Pancreas (tissue), 10 donors: ENCODE data around the gene NHLRC4. TPM values are rescaled to one million over a fixed set of nuclear protein-coding genes. Genes with fewer than 3 reads are reported as not detected.

Source experiments
- ATAC-seq, 4 donors: fragments of 200-7000 bp; cut with Tn5 transposase; one replicate each; pipeline versions ENCODE4 v1.8.0 to v1.9.1; 2020; ENCODE audit warnings: mild to moderate bottlenecking in 4 of 4, moderate library complexity in 4 of 4
- DNase-seq, 6 donors: peaks; one replicate each; pipeline ENCODE4 v3.0.0-alpha.2; 2020
- FAIRE-seq: peaks from 2 replicates; lab custom pipeline; 2012; peaks lifted over from hg19 to GRCh38; lab: Jason Lieb, UNC
- H3K27ac ChIP-seq, 4 donors: fragments of 200-600 bp; sonication (generic); 1 replicate in 3 of 4; 2 replicates in 1 of 4; pipeline versions ENCODE4 v1.5.0 to v1.8.0; 2020
- H3K27me3 ChIP-seq, 4 donors: fragments of 200-600 bp; one replicate each; pipeline ENCODE4 v1.8.0; 2021
- H3K36me3 ChIP-seq, 3 donors: fragments of 200-600 bp; sonication (generic) in 1 of 3; one replicate each; pipeline versions ENCODE4 v1.5.0 to v1.8.0; 2020 to 2021
- H3K4me1 ChIP-seq, 3 donors: fragments of 200-600 bp; one replicate each; pipeline ENCODE4 v1.8.0; 2021
- H3K4me3 ChIP-seq, 4 donors: fragments of 200-600 bp; sonication (generic) in 2 of 4; one replicate each; pipeline versions ENCODE4 v1.5.0 to v1.8.0; 2020 to 2021
- H3K9me3 ChIP-seq, 4 donors: fragments of 200-600 bp; one replicate each; pipeline ENCODE4 v1.8.0; 2021
- WGBS, 2 donors: extraction: QIAGEN DNeasy Blood & Tissue Kit; methylation state at CpG; one replicate each; pipeline ENCODE4 v1.1.7; 2013; 5-methylcytosine and 5-hydroxymethylcytosine counted together
- intact Hi-C, 3 donors: fragments of 100-400 bp; cut with DNase I; formaldehyde crosslinking; loops; one replicate each; pipeline versions ENCODE4 v1.11.1 to v1.14.2; 2022
- polyA plus RNA-seq, 2 donors: library from polyadenylated mRNA; stranded (reverse); fragments of 200-250 nt; gene quantifications; one replicate each; pipeline ENCODE4 v1.2.3, GENCODE V29; 2013
- total RNA-seq, 6 donors: library from RNA; stranded (reverse); fragmentation: NEBNext Ultra II Directional in 4 of 6; extraction: Animal tissue kit (Norgen Biotek cat#: 25700) in 4 of 6; gene quantifications; one replicate each; pipeline versions ENCODE4 v1.2.1 to v1.2.4, GENCODE V29; 2021 to 2023
- TF ChIP-seq, protein P1 (sequence below), 4 donors: fragments of 200-600 bp; sonication (generic) in 3 of 4; IDR thresholded peaks; one replicate each; pipeline versions ENCODE4 v1.5.0 to v1.8.0; 2021; ENCODE audit warnings: antibody characterized with exemption in 4 of 4
- donor health status: healthy with polysubstance abuse.
- donor health status: DM: no; HTN: no; CAD: no; lungs with moderate emphysema.
- donor health status: DM: no; HTN: no; CAD: no.
- donor health status: control.
- donor health status: control.
- donor health status: Bipolar disorder and iron deficiency.
- donor health status: DM: yes; HTN: yes; CAD: no.
- donor health status: DM: no; HTN: no; CAD: no.
- donor health status: DM: no; HTN: no; CAD: no.
- donor health status: DM: yes; HTN: yes; CAD: no.

The NHLRC4 gene
- total and polyA plus RNA-seq, 8 donors, result 0.05 to 0.28 (median 0.14) TPM; not detected in 2

DNA sequence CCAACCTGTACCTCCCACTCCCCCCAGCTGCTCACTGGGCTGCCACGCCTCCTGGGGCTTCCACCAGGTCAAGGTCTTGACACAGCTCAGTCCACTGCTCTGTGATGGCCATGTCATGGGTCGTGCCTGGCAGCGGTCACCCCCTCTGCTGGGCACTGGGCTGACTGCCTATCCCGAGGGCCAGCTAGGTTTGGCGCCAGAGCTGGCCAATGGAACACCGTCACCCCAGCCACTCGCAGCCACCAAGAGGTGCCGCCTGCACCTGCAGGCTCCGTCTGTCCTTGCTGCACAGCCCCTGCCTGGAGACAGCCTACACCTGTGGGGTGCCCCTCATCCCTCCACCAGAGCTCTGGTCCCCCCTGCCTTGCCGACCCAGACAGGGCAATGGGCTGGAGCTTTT lies 18.5 kb downstream of the NHLRC4 start:
- H3K9me3 ChIP-seq, result no peaks in the 10 kb centered on the region
- H3K27me3 ChIP-seq, result no peaks in the 10 kb centered on the region
- ATAC-seq (no peak), DNase-seq (peak in 5 of 6 donors; percentile 38 to 91 (median 73)), FAIRE-seq (no peak)
- TF ChIP-seq, protein P1, sequence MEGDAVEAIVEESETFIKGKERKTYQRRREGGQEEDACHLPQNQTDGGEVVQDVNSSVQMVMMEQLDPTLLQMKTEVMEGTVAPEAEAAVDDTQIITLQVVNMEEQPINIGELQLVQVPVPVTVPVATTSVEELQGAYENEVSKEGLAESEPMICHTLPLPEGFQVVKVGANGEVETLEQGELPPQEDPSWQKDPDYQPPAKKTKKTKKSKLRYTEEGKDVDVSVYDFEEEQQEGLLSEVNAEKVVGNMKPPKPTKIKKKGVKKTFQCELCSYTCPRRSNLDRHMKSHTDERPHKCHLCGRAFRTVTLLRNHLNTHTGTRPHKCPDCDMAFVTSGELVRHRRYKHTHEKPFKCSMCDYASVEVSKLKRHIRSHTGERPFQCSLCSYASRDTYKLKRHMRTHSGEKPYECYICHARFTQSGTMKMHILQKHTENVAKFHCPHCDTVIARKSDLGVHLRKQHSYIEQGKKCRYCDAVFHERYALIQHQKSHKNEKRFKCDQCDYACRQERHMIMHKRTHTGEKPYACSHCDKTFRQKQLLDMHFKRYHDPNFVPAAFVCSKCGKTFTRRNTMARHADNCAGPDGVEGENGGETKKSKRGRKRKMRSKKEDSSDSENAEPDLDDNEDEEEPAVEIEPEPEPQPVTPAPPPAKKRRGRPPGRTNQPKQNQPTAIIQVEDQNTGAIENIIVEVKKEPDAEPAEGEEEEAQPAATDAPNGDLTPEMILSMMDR (IDR thresholded peaks at IDR 0.05), result no peak
- H3K4me3 ChIP-seq, result no peak overlapping the region
- H3K36me3 ChIP-seq, result no peaks in the 10 kb centered on the region
- H3K27ac ChIP-seq, result no peak overlapping the region
- intact Hi-C loops, result no loop called here
- 6 to 8% methylated on average over 10 of the region's 10 CpGs for WGBS, 2 donors
- H3K4me1 ChIP-seq, result peaks cover 15 to 28% (median 17%) of the 10 kb centered on the region in 3 donors

DNA sequence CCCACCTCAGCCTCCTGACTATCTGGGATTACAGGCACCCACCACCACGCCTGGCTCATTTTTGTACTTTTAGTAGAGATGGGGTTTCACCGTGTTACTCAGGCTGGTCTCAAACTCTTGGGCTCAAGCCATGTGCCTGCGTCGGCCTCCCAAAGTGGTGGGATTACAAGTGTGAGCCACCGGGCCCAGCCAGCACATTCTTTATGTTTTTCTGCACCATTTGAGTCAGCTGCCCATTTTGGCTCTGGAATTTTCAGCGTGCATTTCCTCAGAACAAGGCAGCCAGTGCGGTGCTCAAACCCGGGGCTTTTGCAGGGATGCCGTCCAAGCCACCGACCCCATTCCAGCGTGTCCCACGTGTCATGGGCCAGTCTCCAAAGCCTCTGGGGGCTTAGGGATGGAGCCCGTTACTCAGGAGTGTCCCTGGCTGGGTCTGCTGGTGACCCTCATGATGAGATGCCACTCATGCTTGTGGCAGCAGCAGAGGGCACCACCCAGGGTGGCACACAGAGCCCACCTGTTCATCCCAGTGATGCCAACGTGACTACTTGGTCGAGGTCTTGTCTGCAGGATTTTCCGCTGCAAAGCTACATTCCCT lies 19.3 kb downstream of the NHLRC4 start:
- Histone ChIP-seq H3K27me3 (no peaks in the 10 kb centered on the region), H3K36me3 (no peaks in the 10 kb centered on the region), H3K9me3 (no peaks in the 10 kb centered on the region), H3K4me1 (peaks cover 15 to 22% (median 17%) of the 10 kb centered on the region in 3 donors), H3K4me3 (no peak overlapping the region), H3K27ac (no peak overlapping the region)
- FAIRE-seq (no peak), ATAC-seq (no peak), DNase-seq (peak in 3 of 6 donors; percentile 19 to 71 (median 45))
- TF ChIP-seq, protein P1 (IDR thresholded peaks at IDR 0.05), result no peak
- WGBS, 2 donors, result 42 to 52% methylated on average over 16 of the region's 16 CpGs
- intact Hi-C loops, result no loop called here

DNA sequence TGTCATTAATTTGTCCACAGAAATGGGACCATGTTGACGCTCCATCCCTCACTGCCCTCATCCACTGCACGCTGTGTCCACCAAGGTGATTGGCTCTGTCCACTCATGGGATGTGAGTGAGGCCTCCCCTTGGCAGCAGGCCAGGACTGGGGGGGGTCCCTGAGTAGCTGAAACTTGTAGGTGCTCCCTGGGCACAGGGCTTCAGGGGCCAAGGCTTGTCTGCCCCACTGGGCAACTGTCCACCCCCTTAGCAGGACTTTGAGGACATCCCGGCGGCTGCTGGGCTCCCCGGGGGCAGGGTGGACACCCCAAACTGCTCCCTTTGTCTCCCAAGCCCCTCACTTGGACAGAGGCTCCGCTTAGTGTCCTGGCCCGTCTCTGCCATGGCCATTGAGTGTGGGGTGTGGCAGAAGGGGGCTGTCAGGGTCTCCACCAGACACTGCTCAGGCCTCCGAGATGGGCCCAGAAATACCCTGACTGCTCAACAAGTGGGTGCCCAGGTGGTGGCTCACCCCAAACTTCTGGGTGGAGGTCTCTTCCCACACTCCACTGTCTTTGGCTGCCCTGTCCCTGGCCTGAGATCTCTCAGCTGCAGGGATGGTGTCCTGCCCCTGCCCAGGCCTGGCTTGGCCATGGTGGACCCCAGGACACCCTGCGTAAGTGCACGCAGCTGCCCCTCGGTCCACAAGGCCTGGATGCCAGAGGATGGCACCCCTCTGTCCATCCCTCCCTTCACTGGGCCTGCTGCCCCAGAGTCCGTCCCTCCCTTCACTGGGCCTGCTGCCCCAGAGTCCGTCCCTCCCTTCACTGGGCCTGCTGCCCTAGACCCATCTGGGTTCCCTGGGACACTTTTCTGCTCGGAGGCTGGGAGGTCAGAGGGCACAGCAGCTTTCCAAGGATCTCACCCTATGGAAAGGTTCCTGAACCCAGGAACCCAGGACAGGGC lies 20.1 kb downstream of the NHLRC4 start:
- peak in 5 of 6 donors; percentile 46 to 88 (median 61) for DNase-seq
- TF ChIP-seq, protein P1 (IDR thresholded peaks at IDR 0.05), result no peak
- no peaks in the 10 kb centered on the region for H3K36me3 ChIP-seq
- FAIRE-seq, result no peak
- no peaks in the 10 kb centered on the region for H3K27me3 ChIP-seq
- peak overlapping the region in 1 of 4 donors; percentile 65 for H3K4me3 ChIP-seq
- no peaks in the 10 kb centered on the region for H3K9me3 ChIP-seq
- no peak for ATAC-seq
- intact Hi-C loops, result no loop called here
- 58 to 69% methylated on average over 14 of the region's 14 CpGs for WGBS, 2 donors
- H3K27ac ChIP-seq, result peak overlapping the region in 1 of 4 donors; percentile 96
- peaks cover 20 to 25% (median 22%) of the 10 kb centered on the region in 3 donors for H3K4me1 ChIP-seq

DNA sequence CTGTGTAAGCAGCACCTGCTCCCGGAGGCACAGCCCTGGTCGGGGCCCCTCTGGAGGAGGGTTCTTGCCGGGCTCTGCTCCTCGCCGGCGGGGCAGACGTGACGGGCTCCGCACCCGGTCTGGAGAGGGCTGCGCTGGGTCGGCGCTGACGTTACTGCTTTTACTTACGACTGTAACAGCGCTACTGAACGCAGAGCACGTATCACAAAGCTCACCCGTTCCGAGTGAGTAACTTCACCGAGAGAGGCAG lies 21.8 kb downstream of the NHLRC4 start:
- Histone ChIP-seq H3K4me1 (peaks cover 30 to 38% (median 37%) of the 10 kb centered on the region in 3 donors), H3K36me3 (no peaks in the 10 kb centered on the region), H3K4me3 (peak overlapping the region; percentile 65 to 86 (median 77)), H3K27me3 (no peaks in the 10 kb centered on the region), H3K27ac (peak overlapping the region; percentile 96 to 98 (median 96)), H3K9me3 (no peaks in the 10 kb centered on the region)
- TF ChIP-seq, protein P1 (IDR thresholded peaks at IDR 0.05), result no peak
- WGBS, 2 donors, result 0% methylated on average over 21 of the region's 21 CpGs
- DNase-seq (peak in 5 of 6 donors; percentile 50 to 90 (median 63)), ATAC-seq (no peak), FAIRE-seq (no peak)
- intact Hi-C loops, result no loop called here
